Skin epidermis (tissue), 12 donors: Measurements from ENCODE around the gene HBA2.
"Not testable (repeated sequence)": the region's sequence is repeated elsewhere in the genome, so short reads cannot be mapped to it uniquely, and the experiment has no call there.

Experiments used
- H3K27ac ChIP-seq, 21 experiments: fragments of 200-600 bp; sonication (generic) in 11 of 21; one replicate each; pipeline ENCODE4 v1.5.0; 2020; ENCODE audit warnings: mild to moderate bottlenecking in 3 of 21, inconsistent platforms in 2 of 21, moderate library complexity in 2 of 21
- H3K4me3 ChIP-seq, 7 experiments: fragments of 200-600 bp; sonication (generic) in 2 of 7; one replicate each; pipeline ENCODE4 v1.5.0; 2020; ENCODE audit warnings: inconsistent platforms in 2 of 7, mild to moderate bottlenecking in 2 of 7, moderate library complexity in 1 of 7

The HBA2 gene

DNA sequence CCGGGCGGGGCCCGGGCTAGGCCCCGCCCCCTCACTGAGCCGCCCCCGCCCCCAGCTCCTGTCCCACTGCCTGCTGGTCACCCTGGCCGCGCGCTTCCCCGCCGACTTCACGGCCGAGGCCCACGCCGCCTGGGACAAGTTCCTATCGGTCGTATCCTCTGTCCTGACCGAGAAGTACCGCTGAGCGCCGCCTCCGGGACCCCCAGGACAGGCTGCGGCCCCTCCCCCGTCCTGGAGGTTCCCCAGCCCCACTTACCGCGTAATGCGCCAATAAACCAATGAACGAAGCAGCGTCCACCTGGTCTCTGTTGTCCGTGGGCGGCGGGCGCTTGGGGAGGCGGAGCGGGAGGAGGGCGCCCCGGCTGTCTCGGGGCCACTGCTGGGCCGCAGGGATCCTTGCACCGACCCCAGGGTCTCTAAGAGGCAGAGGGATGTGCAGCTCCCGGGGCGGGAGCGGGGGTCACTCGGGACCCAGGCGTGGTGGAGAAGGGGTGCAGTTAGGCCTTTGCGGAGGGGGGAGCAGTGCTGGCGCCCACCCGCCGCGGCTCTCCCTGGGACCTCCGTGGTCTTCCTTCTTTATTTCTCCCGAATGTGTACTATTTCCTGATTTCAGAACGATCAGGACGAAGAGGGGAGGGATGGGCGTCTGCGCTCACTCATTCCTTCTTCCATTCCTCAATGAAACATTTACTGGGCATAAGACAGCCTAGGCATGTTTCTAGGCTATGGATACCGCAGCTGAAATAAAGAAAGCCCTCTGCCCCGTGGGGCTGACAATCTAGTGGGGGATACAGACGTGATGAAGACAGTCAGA, 18.3 kb upstream of the HBA2 start:
- H3K27ac ChIP-seq = peak overlapping the region in 3 of 21 experiments; percentile 26 to 40 (median 35)
- H3K4me3 ChIP-seq = peak overlapping the region; percentile 15 to 45 (median 31)

- Histone ChIP-seq H3K27ac (no peak overlapping the region), H3K4me3 (peak overlapping the region in 1 of 7 experiments; percentile 31)
Observed at GRCh38 chr16:155031-155398, 17.7 kb upstream of the HBA2 start.

- H3K4me3 ChIP-seq = no peak overlapping the region
- no peak overlapping the region for H3K27ac ChIP-seq
Observed at GRCh38 chr16:159136-159849, 13.4 kb upstream of the HBA2 start.

- H3K4me3 ChIP-seq, H3K27ac ChIP-seq: not testable (repeated sequence)
Observed at GRCh38 chr16:160242-160641, 12.4 kb upstream of the HBA2 start.

DNA sequence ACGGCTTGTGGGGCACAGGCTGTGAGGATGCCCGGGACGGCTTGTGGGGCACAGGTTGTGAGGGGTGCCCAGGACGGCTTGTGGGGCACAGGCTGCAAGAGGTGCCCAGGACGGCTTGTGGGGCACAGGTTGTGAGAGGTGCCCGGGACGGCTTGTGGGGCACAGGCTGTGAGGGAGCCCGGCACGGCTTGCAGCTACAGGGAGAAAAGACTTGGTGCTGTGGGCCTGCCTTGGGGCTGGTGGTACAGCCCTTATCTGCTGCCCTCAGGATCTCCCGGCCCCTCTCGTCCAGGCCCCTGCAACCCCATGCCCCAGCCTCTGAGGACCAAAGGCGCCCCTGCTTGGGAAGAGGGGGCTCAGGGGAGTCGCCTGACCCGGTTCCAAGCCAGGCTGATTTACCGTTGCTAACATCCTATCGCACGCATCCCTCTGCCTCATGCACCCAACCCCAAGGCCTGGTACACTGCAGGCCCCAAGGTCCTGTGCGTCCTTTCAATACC, 11.9 kb upstream of the HBA2 start:
- Histone ChIP-seq H3K4me3 (no peak overlapping the region), H3K27ac (no peak overlapping the region)

DNA sequence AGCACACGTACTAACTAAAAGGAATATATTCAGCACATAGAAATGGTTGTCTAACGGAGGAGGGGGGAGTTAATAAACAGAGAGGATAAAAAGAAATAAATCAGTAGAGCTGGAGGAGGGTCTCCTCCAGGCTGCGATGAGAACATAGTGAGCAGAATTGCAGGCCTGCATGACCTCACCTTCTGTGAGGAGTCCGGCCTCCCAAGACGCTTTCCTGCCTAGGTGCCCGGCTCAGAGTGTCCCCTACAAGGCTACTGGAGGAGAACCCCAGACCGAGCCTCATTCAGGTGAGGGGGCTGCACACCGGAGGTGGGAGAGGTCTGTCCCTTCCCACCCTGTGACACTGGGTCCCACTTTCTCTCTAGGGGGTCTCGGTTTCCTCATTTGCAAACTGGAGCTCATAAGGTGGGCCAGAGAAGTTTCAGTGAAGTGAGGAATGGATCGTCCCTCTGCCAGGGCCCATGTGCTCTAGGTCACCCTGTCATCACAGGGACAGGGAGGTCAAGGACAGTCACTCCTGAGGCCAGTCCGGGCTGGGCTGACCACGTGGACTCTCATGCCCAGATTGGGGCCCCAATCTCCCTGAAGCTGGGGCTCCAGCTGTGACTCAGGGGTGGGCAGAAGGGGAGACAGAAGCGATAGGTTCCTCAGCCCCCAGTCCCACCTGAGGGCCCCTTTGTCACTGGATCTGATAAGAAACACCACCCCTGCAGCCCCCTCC, 10.2 kb upstream of the HBA2 start:
- Histone ChIP-seq H3K27ac (no peak overlapping the region), H3K4me3 (no peak overlapping the region)

DNA sequence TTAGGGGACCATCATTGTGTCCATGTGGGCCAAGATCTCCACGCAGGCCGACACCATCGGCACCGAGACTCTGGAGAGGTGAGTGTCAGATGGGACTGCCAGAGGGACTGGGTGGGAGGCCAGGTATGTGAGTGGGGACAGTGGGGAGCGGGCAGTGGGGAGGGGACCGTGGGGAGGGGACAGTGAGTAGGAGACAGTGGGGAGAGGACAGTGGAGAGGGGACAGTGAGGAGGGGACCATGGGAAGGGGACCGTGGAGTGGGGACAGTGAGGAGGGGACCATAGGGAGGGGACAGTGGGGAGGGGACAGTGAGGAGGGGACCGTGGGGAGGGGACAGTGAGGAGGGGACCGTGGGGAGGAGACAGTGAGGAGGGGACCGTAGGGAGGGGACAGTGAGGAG, 9.5 kb upstream of the HBA2 start:
- H3K27ac ChIP-seq, H3K4me3 ChIP-seq: not testable (repeated sequence)

DNA sequence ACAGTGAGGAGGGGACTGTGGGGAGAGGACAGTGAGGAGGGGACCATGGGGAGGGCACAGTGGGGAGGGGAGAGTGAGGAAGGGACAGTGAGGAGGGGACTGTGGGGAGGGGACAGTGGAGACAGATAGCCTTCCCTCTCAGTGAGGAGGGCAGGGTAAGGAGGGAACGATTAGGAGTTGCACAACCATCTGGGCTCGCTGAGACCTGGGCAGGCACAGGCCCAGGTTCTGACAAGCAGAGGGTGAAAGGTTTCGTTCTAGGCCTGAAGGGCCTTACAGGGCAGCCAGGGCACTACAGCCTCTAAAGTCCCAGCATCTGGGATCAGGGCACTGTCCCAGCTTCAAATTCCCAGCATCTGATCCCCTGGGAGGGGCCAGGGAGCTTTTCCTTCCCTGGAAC, 9.0 kb upstream of the HBA2 start:
- H3K4me3 ChIP-seq, H3K27ac ChIP-seq: not testable (repeated sequence)

GRCh38 chr16:164134-164823, 8.4 kb upstream of the HBA2 start:
- H3K4me3 ChIP-seq, H3K27ac ChIP-seq: not testable (repeated sequence)

DNA sequence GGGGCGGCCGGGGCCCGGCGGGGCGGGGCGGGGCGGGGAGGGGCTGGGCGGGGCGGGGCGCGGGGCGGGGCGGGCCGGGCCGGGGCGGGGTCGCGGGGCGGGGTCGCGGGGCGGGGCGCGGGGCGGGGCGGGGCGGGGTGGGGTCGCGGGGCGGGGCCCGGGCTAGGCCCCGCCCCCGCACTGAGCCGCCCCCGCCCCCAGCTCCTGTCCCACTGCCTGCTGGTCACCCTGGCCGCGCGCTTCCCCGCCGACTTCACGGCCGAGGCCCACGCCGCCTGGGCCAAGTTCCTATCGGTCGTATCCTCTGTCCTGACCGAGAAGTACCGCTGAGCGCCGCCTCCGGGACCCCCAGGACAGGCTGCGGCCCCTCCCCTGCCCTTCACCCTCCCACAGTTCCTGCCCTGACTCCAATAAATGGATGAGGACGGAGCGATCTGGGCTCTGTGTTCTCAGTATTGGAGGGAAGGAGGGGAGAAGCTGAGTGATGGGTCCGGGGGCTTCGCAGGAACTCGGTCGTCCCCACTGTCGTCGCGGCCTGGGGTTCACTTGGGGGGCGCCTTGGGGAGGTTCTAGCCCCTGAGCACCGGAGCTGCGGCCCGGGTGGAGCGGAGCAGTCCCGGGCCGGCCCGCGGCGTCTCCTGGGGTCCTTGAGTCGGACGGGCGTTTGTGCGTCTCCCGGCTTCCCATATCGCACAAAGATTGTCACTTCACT, 7.7 kb upstream of the HBA2 start:
- Histone ChIP-seq H3K4me3 (no peak overlapping the region), H3K27ac (no peak overlapping the region)

- Histone ChIP-seq H3K4me3 (peak within 1 kb of the TSS in 2 of 7 experiments; percentile 12 to 16), H3K27ac (no peak within 1 kb of the TSS)
Observed at GRCh38 chr16:165539-166374, 6.9 kb upstream of the HBA2 start, which contains the start of gene HBM. HBM (plus strand) TSS chr16:165978; CDS start chr16:165998, 20 bp downstream.

DNA sequence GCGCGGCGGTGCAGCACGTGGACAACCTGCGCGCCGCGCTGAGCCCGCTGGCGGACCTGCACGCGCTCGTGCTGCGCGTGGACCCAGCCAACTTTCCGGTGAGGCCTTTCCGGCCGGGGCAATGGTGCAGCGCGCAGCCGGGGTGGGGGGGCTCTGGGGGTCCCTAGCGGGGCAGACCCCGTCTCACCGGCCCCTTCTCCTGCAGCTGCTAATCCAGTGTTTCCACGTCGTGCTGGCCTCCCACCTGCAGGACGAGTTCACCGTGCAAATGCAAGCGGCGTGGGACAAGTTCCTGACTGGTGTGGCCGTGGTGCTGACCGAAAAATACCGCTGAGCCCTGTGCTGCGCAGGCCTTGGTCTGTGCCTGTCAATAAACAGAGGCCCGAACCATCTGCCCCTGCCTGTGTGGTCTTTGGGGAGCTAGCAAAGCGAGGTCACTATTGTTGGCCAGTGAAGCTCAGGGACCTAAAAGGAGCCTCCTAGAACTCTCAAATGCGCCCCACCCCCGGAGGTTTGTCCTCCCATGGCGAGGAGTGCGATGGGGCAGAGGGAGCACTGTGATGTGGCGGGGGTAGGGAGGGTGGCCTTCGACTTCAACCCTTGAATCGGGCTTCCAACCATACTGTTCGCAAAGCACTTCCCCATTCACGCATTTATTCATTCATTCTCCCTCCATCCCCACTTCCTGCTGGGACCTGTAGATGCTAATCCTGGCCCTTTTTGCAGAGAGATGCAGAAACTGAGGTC, 6.1 kb upstream of the HBA2 start:
- Histone ChIP-seq H3K27ac (no peak overlapping the region), H3K4me3 (peak overlapping the region in 2 of 7 experiments; percentile 12 to 16)

- Histone ChIP-seq H3K27ac (no peak overlapping the region), H3K4me3 (no peak overlapping the region)
Observed at GRCh38 chr16:167122-167690, 5.5 kb upstream of the HBA2 start.

DNA sequence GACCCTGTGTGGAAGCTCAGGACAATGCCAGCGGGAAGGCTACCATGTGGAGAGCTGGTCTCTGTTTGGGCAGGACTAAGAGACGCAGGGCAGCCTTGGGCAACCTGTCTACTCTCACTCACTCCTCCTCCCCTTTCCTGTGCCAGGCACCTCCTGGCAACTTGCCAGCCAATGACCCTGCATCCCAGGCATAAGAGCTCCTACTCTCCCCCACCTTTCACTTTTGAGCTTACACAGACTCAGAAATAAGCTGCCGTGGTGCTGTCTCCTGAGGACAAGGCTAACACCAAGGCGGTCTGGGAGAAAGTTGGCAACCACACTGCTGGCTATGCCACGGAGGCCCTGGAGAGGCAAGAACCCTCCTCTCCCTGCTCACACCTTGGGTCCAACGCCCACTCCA, 4.3 kb upstream of the HBA2 start:
- H3K27ac ChIP-seq = no peak overlapping the region

GRCh38 chr16:169014-169413, 3.7 kb upstream of the HBA2 start:
- Histone ChIP-seq H3K4me3 (no peak overlapping the region), H3K27ac (no peak overlapping the region)

More for the DNA sequence above, 4.3 kb upstream of the HBA2 start:
- no peak overlapping the region for H3K4me3 ChIP-seq

DNA sequence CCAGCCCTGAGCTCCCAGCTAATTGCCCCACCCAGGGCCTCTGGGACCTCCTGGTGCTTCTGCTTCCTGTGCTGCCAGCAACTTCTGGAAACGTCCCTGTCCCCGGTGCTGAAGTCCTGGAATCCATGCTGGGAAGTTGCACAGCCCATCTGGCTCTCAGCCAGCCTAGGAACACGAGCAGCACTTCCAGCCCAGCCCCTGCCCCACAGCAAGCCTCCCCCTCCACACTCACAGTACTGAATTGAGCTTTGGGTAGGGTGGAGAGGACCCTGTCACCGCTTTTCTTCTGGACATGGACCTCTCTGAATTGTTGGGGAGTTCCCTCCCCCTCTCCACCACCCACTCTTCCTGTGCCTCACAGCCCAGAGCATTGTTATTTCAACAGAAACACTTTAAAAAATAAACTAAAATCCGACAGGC, 2.6 kb upstream of the HBA2 start:
- not testable (repeated sequence) for H3K27ac ChIP-seq, H3K4me3 ChIP-seq

- Histone ChIP-seq H3K27ac (no peak overlapping the region), H3K4me3 (no peak overlapping the region)
Observed at GRCh38 chr16:170788-171187, 1.9 kb upstream of the HBA2 start.
